IPS-18a (cell line): Measurements from ENCODE around the gene MRPL19.
"Not testable (repeated sequence)": the region's sequence is repeated elsewhere in the genome, so short reads cannot be mapped to it uniquely, and the experiment has no call there.

Experiments used
- H3K27ac ChIP-seq: one replicate; pipeline ENCODE4 v1.5.1; 2013; ENCODE audit warnings: low read length
- H3K27me3 ChIP-seq: one replicate; pipeline ENCODE4 v1.6.1; 2013; ENCODE audit warnings: mild to moderate bottlenecking, low read length; ENCODE audit not compliant: control insufficient read depth, insufficient read depth
- H3K36me3 ChIP-seq: one replicate; pipeline ENCODE4 v1.6.1; 2013; ENCODE audit warnings: low read depth, low read length; ENCODE audit not compliant: control insufficient read depth
- H3K4me1 ChIP-seq: one replicate; pipeline ENCODE4 v1.6.1; 2013; ENCODE audit warnings: low read depth, low read length; ENCODE audit not compliant: control insufficient read depth
- H3K4me3 ChIP-seq: one replicate; pipeline ENCODE4 v1.5.1; 2013; ENCODE audit warnings: low read length
- H3K9ac ChIP-seq: one replicate; pipeline ENCODE4 v1.6.1; 2013; ENCODE audit warnings: mild to moderate bottlenecking, low read length, moderate library complexity
- H3K9me3 ChIP-seq: one replicate; pipeline ENCODE4 v1.6.1; 2013; ENCODE audit warnings: low read depth, low read length; ENCODE audit not compliant: control insufficient read depth

The MRPL19 gene

DNA sequence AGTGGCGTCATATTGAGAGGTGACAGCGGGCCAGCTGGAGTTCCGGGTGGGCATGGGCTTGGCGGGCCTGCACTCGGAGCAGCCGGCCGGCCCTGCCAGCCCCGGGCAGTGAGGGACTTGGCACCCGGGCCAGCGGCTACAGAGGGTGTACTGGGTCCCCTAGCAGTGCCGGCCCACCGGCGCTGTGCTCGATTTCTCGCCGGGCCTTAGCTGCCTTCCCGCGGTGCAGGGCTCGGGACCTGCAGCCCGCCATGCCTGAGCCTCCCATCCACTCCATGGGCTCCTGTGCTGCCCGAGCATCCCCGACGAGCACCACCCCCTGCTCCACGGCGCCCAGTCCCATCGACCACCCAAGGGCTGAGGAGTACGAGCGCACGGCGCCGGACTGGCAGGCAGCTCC, 65.0 kb downstream of the MRPL19 start:
- H3K36me3 ChIP-seq, H3K4me3 ChIP-seq, H3K27me3 ChIP-seq, H3K27ac ChIP-seq, H3K4me1 ChIP-seq, H3K9me3 ChIP-seq, H3K9ac ChIP-seq: not testable (repeated sequence)

DNA sequence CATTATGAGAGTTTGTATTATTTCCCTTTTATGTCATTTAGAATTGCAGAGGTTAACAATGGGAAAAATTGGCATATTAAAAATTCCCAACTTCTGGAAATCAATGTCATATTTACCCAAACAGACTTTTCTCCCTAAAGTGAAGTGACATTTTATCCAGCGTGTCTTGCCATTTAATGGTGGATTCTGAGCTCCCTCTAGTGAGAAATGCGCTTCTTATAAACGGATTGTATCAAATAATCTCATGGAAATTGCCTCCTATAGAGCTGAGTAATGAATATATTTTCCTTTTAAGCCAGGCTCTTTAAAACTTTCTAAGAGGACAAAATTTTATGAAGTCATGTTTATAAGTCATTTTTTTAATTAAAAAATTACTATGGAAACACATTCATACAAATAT, 69.8 kb downstream of the MRPL19 start:
- no peak overlapping the region for H3K4me3 ChIP-seq
- H3K9me3 ChIP-seq: no peaks in the 10 kb centered on the region
- no peak overlapping the region for H3K27ac ChIP-seq
- H3K36me3 ChIP-seq: no peaks in the 10 kb centered on the region
- no peak overlapping the region for H3K9ac ChIP-seq
- H3K4me1 ChIP-seq: no peaks in the 10 kb centered on the region
- H3K27me3 ChIP-seq: no peaks in the 10 kb centered on the region

DNA sequence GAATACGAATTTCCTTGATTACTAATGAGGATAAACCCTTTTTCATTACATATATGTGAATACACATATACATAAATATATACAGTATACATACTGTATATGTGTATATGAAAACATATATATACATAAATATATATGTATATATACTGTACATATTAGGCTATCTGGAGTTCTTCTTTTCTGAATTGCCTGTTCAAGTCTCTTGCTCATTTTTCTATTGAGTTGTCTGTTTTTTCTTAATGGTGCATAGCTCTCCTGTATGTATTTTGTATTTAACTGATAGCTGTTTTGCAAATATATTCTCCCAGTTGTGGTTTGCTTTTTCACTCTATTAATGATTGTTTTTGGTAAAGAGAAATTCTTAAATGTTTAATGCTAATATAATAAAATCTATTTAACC, 73.0 kb downstream of the MRPL19 start:
- Histone ChIP-seq H3K9me3 (no peaks in the 10 kb centered on the region), H3K36me3 (no peaks in the 10 kb centered on the region), H3K4me3 (no peak overlapping the region), H3K27me3 (no peaks in the 10 kb centered on the region), H3K4me1 (no peaks in the 10 kb centered on the region), H3K27ac (no peak overlapping the region), H3K9ac (no peak overlapping the region)

DNA sequence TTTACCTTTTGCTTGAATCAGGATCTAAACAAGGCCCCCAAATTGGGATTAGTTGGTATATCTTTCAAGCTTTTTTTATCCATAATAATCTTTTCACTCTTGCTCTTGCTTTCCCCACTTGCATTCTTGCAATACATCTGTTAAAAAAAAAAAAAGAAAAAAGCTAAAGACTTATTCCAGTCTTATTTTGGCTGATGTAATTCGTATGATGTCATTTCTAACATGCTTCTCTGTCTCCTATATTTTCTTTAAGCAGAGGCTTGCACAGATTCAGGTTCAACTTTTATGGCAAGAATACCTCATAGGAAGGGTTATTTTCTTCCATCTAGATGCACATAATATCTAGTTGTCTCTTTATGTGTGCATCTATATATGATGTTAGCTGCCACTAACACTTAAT, 73.9 kb downstream of the MRPL19 start:
- Histone ChIP-seq H3K27ac (no peak overlapping the region), H3K9ac (no peak overlapping the region), H3K9me3 (no peaks in the 10 kb centered on the region), H3K36me3 (no peaks in the 10 kb centered on the region), H3K4me1 (no peaks in the 10 kb centered on the region), H3K27me3 (no peaks in the 10 kb centered on the region), H3K4me3 (no peak overlapping the region)

DNA sequence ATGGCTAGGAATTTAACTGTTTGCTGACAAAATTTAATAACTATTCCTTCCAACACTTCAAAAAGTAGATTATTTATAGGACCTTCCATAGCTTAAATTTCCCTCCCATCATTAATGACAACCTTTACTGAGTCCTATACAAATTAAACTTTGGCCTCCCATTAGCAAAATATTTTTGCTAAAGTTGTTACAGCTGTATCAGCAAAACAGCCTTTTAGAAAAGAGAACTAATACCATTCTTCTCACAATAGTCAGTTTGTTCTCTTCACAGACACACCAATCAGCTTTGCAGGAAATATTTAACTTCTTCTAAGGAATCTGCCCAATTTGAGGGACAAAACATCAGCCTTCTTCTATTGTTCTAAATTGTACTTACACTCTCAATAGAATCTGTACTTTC, 76.1 kb downstream of the MRPL19 start:
- Histone ChIP-seq H3K9ac (no peak overlapping the region), H3K27me3 (no peaks in the 10 kb centered on the region), H3K4me3 (no peak overlapping the region), H3K4me1 (no peaks in the 10 kb centered on the region), H3K36me3 (no peaks in the 10 kb centered on the region), H3K9me3 (no peaks in the 10 kb centered on the region), H3K27ac (no peak overlapping the region)

DNA sequence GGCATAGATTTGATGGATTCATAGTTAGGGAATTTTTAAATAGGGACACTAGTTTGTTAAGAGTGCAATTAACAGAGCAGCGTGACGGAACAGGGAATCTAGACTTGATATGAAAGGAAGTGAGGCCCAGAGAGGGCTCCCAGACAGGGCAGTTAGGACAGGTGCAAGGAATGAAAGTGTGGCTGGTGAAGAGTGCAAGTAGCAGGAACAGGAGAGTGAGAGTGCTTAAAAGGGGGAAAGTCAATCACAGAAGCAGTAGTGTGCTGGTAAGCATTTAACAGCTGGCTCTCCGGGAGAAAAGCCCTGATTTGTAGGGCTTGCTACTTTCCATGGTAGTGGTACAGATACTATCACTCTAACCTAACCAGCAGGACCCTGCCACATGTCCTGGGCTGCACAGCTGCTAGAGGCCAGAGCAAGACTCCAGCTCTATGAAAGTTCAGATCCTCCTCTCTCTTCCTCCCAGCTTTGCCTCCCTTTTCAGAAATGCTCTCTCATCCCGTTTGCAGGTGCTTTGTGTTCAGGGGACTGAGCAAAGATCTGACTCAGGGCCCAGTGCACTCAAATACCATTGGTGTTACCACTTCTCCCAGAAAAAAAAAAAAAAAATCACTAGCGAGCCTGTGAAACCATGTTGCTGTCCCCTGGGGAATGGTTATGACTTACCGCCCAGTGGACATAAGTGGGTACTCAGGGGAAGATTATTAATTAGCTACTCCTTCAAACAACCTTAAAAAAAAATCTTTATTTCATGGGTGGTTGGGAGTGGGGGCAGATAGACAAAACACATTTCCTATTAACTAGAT, 82.2 kb downstream of the MRPL19 start:
- no peak overlapping the region for H3K27ac ChIP-seq
- no peak overlapping the region for H3K9ac ChIP-seq

DNA sequence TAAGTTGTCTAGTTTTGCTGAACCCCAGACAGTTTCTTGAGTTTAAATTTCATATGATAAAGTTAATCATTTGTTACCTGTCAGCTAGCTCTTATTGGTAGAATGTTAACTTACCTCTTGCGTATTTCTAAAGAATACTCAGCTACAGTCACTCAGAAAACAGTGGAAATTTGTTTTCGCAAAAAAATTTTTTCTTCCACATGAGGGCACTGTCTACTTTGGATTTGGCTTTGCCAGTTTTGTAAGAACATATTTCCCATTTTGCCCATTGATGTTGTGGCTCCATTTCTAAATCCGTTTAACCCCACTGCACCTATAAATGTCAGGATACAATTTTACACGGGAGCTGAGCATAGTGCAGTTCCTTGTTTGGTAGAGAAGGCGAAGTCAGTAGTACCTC, 83.3 kb downstream of the MRPL19 start:
- Histone ChIP-seq H3K27ac (no peak overlapping the region), H3K27me3 (no peaks in the 10 kb centered on the region), H3K9ac (no peak overlapping the region)

More for the DNA sequence above, 82.2 kb downstream of the MRPL19 start:
- no peaks in the 10 kb centered on the region for H3K9me3 ChIP-seq
- no peaks in the 10 kb centered on the region for H3K4me1 ChIP-seq
- no peaks in the 10 kb centered on the region for H3K27me3 ChIP-seq
- no peak overlapping the region for H3K4me3 ChIP-seq
- no peaks in the 10 kb centered on the region for H3K36me3 ChIP-seq

DNA sequence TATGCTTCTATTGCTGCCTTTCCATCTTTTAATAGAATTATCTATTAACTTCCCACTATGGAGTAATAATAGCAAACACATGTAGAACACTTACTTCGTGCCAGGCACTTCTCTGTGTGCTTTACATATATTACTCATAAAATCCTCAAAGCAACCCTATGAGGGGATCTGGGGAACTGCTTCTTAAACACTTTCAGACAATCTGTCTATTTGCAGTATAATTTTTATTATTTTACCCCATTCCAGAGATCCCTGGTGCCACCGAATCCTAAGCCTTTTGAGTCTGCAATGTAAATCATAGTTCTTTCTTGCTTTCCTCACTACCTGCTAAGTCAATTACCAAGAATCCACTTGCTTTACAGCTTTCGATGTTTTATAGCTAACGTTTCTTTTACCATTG, 89.7 kb downstream of the MRPL19 start:
- Histone ChIP-seq H3K27ac (no peak overlapping the region), H3K4me1 (no peaks in the 10 kb centered on the region), H3K36me3 (no peaks in the 10 kb centered on the region), H3K4me3 (no peak overlapping the region), H3K27me3 (no peaks in the 10 kb centered on the region), H3K9ac (no peak overlapping the region), H3K9me3 (no peaks in the 10 kb centered on the region)

More for the DNA sequence above, 83.3 kb downstream of the MRPL19 start:
- Histone ChIP-seq H3K9me3 (no peaks in the 10 kb centered on the region), H3K36me3 (no peaks in the 10 kb centered on the region), H3K4me3 (no peak overlapping the region), H3K4me1 (no peaks in the 10 kb centered on the region)

DNA sequence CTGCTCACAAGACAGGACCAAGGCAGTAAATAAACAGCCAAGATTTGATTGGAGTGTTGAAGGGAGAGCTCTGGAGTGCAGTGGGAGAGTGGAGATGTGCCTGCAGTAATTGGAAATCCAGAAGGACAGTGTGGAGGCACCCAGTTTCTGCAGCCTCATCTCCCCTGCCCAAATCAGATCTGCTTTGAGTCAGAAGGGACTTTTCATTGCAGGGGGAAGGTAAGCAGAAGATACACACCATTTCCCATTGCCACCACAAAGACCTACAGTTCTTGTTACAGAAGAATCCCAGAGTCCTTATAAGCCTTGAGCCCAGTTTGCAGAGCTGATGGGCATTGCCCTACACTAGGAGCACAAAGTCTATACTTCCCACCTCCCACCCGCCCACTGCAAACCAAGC, 91.4 kb downstream of the MRPL19 start:
- Histone ChIP-seq H3K4me3 (no peak overlapping the region), H3K27me3 (no peaks in the 10 kb centered on the region), H3K4me1 (no peaks in the 10 kb centered on the region), H3K9ac (no peak overlapping the region), H3K27ac (no peak overlapping the region), H3K9me3 (no peaks in the 10 kb centered on the region), H3K36me3 (no peaks in the 10 kb centered on the region)
